Liver (tissue), 3 donors: ENCODE results near the gene BEX3.

Source experiments
- EGR1 ChIP-seq, 2 donors: IDR thresholded peaks; 2 replicates each; pipeline ENCODE4 v1.6.1; 2016 to 2018; ENCODE audit warnings: antibody characterized with exemption in 2 of 2, low read depth in 2 of 2
- FOXA1 ChIP-seq: IDR thresholded peaks from 2 replicates; pipeline ENCODE4 v1.6.1; 2016; ENCODE audit warnings: antibody characterized with exemption
- JUND ChIP-seq, 2 donors: IDR thresholded peaks; 2 replicates each; pipeline ENCODE4 v1.6.1; 2016; ENCODE audit warnings: antibody characterized with exemption in 2 of 2
- NR2F2 ChIP-seq: IDR thresholded peaks from 2 replicates; pipeline ENCODE4 v1.6.1; 2016; ENCODE audit warnings: antibody characterized with exemption
- RAD21 ChIP-seq, 2 donors: IDR thresholded peaks; 2 replicates each; pipeline ENCODE4 v1.6.1; 2016; ENCODE audit warnings: antibody characterized with exemption in 2 of 2, mild to moderate bottlenecking in 2 of 2
- RXRA ChIP-seq, 2 donors: IDR thresholded peaks; 2 replicates each; pipeline ENCODE4 v1.6.1; 2017 to 2018; ENCODE audit warnings: antibody characterized with exemption in 2 of 2, mild to moderate bottlenecking in 1 of 2
- SP1 ChIP-seq: IDR thresholded peaks from 2 replicates; pipeline ENCODE4 v1.6.1; 2018; ENCODE audit warnings: antibody characterized with exemption, mild to moderate bottlenecking
- TAF1 ChIP-seq: conservative IDR thresholded peaks from 2 replicates; pipeline ENCODE4 v1.6.1; 2016; ENCODE audit warnings: antibody characterized with exemption, mild to moderate bottlenecking
- YY1 ChIP-seq: IDR thresholded peaks from 2 replicates; pipeline ENCODE4 v1.6.1; 2016; ENCODE audit warnings: antibody characterized with exemption, mild to moderate bottlenecking
- TF ChIP-seq, protein P1 (sequence below): fragments of 150-350 bp; IDR thresholded peaks from 2 replicates; pipeline ENCODE4 v1.5.1; 2017; ENCODE audit warnings: improper control_type of control experiment, low read depth, low read length; ENCODE audit not compliant: missing input control
- TF ChIP-seq, protein P2 (sequence below): IDR thresholded peaks from 2 replicates; pipeline ENCODE4 v1.6.1; 2016; ENCODE audit warnings: antibody characterized with exemption
- TF ChIP-seq, protein P3 (sequence below): IDR thresholded peaks from 2 replicates; pipeline ENCODE4 v1.6.1; 2016; ENCODE audit warnings: antibody characterized with exemption, mild to moderate bottlenecking
- TF ChIP-seq, protein P4 (sequence below): IDR thresholded peaks from 2 replicates; pipeline ENCODE4 v1.6.1; 2016; ENCODE audit warnings: antibody characterized with exemption
- donor health status: healthy.
- donor health status: healthy.

DNA sequence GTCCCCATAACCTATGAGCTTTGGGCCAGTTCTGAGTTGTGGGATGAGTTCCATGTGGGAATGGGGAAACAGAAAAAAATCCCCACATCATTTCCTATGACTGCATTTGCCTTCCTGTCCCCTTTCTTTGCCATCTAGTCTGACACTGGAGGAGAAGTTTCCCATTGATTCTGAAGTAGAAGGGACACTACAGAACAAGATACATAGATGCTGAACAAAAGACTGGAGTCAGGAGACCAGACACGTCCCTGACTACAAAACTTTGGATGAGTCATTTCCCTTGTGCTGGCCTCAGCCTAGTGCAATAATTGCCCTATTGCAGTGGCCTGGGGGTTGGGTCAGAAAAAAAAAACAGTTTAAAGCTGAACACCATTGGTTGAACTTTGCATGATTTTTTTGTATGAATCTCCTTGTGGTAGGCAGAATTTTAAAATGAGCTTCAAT is 22.1 kb downstream of the BEX3 start:
- TF ChIP-seq, protein P1, sequence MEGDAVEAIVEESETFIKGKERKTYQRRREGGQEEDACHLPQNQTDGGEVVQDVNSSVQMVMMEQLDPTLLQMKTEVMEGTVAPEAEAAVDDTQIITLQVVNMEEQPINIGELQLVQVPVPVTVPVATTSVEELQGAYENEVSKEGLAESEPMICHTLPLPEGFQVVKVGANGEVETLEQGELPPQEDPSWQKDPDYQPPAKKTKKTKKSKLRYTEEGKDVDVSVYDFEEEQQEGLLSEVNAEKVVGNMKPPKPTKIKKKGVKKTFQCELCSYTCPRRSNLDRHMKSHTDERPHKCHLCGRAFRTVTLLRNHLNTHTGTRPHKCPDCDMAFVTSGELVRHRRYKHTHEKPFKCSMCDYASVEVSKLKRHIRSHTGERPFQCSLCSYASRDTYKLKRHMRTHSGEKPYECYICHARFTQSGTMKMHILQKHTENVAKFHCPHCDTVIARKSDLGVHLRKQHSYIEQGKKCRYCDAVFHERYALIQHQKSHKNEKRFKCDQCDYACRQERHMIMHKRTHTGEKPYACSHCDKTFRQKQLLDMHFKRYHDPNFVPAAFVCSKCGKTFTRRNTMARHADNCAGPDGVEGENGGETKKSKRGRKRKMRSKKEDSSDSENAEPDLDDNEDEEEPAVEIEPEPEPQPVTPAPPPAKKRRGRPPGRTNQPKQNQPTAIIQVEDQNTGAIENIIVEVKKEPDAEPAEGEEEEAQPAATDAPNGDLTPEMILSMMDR = no peak
- TF ChIP-seq RAD21 (IDR thresholded peaks at IDR 0.05) (no peak), TAF1 (no peak), SP1 (no peak), JUND (IDR thresholded peaks at IDR 0.05) (no peak), EGR1 (IDR thresholded peaks at IDR 0.05; ENCODE audit: low read depth in 2 of 2) (no peak), NR2F2 (no peak), YY1 (no peak), RXRA (IDR thresholded peaks at IDR 0.05) (no peak), FOXA1 (no peak)
- TF ChIP-seq, protein P2, sequence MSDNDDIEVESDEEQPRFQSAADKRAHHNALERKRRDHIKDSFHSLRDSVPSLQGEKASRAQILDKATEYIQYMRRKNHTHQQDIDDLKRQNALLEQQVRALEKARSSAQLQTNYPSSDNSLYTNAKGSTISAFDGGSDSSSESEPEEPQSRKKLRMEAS = no peak
- TF ChIP-seq, protein P3, sequence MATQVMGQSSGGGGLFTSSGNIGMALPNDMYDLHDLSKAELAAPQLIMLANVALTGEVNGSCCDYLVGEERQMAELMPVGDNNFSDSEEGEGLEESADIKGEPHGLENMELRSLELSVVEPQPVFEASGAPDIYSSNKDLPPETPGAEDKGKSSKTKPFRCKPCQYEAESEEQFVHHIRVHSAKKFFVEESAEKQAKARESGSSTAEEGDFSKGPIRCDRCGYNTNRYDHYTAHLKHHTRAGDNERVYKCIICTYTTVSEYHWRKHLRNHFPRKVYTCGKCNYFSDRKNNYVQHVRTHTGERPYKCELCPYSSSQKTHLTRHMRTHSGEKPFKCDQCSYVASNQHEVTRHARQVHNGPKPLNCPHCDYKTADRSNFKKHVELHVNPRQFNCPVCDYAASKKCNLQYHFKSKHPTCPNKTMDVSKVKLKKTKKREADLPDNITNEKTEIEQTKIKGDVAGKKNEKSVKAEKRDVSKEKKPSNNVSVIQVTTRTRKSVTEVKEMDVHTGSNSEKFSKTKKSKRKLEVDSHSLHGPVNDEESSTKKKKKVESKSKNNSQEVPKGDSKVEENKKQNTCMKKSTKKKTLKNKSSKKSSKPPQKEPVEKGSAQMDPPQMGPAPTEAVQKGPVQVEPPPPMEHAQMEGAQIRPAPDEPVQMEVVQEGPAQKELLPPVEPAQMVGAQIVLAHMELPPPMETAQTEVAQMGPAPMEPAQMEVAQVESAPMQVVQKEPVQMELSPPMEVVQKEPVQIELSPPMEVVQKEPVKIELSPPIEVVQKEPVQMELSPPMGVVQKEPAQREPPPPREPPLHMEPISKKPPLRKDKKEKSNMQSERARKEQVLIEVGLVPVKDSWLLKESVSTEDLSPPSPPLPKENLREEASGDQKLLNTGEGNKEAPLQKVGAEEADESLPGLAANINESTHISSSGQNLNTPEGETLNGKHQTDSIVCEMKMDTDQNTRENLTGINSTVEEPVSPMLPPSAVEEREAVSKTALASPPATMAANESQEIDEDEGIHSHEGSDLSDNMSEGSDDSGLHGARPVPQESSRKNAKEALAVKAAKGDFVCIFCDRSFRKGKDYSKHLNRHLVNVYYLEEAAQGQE = no peak
- TF ChIP-seq, protein P4, sequence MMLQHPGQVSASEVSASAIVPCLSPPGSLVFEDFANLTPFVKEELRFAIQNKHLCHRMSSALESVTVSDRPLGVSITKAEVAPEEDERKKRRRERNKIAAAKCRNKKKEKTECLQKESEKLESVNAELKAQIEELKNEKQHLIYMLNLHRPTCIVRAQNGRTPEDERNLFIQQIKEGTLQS = no peak
